SK-N-MC (cell line): Measurements from ENCODE around the gene CHST9.

ENCODE experiments used
- EZH2 ChIP-seq: fragments of 200-600 bp; sonication (generic); IDR thresholded peaks from one replicate; pipeline ENCODE4 v1.6.1; 2017; ENCODE audit warnings: antibody characterized with exemption
- FOXP2 ChIP-seq: optimal IDR thresholded peaks from 2 replicates; pipeline ENCODE3; 2011; ENCODE audit warnings: mild to moderate bottlenecking, moderate library complexity; ENCODE audit not compliant: insufficient read depth; ENCODE audit errors: extremely low read length, control extremely low read depth
- POLR2AphosphoS5 ChIP-seq: IDR thresholded peaks from 2 replicates; pipeline ENCODE4 v1.6.1; 2012; ENCODE audit warnings: mild to moderate bottlenecking, low read depth, low read length, borderline replicate concordance

DNA sequence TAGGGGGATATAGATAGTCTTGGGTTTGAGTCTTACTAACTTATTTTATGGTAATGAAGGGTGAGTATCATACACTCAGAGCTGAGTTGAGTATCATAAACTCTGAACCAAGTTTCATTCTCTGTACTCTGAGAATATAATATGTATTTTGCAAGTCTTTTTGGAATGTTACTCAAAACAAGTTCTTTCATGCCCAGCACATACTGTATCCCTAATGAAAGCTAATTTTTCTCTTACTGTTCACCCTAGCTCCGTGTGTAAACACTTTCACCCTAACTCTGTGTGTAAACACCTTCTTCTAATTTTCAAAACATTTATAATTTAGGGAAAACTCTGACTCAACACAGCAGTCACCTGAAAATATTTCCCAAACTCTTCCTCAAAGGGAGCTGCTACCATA is 29.7 kb upstream of the CHST9 start:
- TF ChIP-seq EZH2 (no peak), POLR2AphosphoS5 (no peak), FOXP2 (no peak)
